MCF 10A (cell line): Measurements from ENCODE around the gene SLC47A2. TPM values are rescaled to one million over a fixed set of nuclear protein-coding genes. Genes with fewer than 3 reads are reported as not detected.

Experiments used
- BruUV-seq: library from RNA; stranded (reverse); fragments of 400-500 nt; replicated peaks from 2 replicates; lab custom pipeline; 2021; lab: Mats Ljungman, UMichigan
- CTCF ChIA-PET: fragments of 300-600 bp; sonication (Branson Sonifier 250); formaldehyde crosslinking; extraction: SDS; loops from one replicate; lab custom pipeline; 2021; ENCODE audit warnings: antibody characterized with exemption, inconsistent platforms; lab: Yijun Ruan, JAX
- POLR2A ChIA-PET: fragments of 300-600, 350-650 bp; sonication (Branson Sonifier 250); formaldehyde crosslinking; extraction: SDS; loops from one replicate; lab custom pipeline; 2020; ENCODE audit warnings: antibody characterized with exemption, inconsistent platforms; lab: Yijun Ruan, JAX
- DNase-seq: peaks from one replicate; pipeline ENCODE4 v3.0.0-alpha.2; 2018; ENCODE audit not compliant: unreplicated experiment
- H3K27ac Mint-ChIP-seq: one replicate; pipeline ENCODE4 v1.8.0; 2022; ENCODE audit warnings: mild to moderate bottlenecking, low read depth, mixed read lengths; ENCODE audit not compliant: unreplicated experiment
- H3K27me3 Mint-ChIP-seq: one replicate; pipeline ENCODE4 v1.8.0; 2022; ENCODE audit warnings: mixed read lengths; ENCODE audit not compliant: insufficient read depth, unreplicated experiment
- H3K36me3 Mint-ChIP-seq: one replicate; pipeline ENCODE4 v1.8.0; 2022; ENCODE audit warnings: mild to moderate bottlenecking, moderate library complexity, mixed read lengths; ENCODE audit not compliant: insufficient read depth, unreplicated experiment
- H3K4me1 Mint-ChIP-seq: one replicate; pipeline ENCODE4 v1.8.0; 2022; ENCODE audit warnings: mixed read lengths; ENCODE audit not compliant: insufficient read depth, unreplicated experiment
- H3K4me3 Mint-ChIP-seq: one replicate; pipeline ENCODE4 v1.8.0; 2022; ENCODE audit warnings: mild to moderate bottlenecking, moderate library complexity, mixed read lengths; ENCODE audit not compliant: unreplicated experiment
- H3K9me3 Mint-ChIP-seq: one replicate; pipeline ENCODE4 v1.8.0; 2022; ENCODE audit warnings: mixed read lengths; ENCODE audit not compliant: unreplicated experiment
- CTCF ChIP-seq: fragments of 200-600 bp; IDR thresholded peaks from one replicate; pipeline ENCODE4 v1.8.0; 2022; ENCODE audit warnings: antibody characterized with exemption, mild to moderate bottlenecking; ENCODE audit not compliant: unreplicated experiment
- intact Hi-C: fragments of 100-400 bp; cut with micrococcal nuclease; formaldehyde crosslinking; loops from 2 replicates; pipeline ENCODE4 v1.14.1; 2022
- total RNA-seq: library from RNA; stranded (reverse); gene quantifications from 2 replicates; pipeline ENCODE4 v1.2.3, GENCODE V29; 2022

Gene SLC47A2
- total RNA-seq, 1 experiment from 2014 or later: 0.54 TPM

- no peak for DNase-seq
- peak overlapping the region; percentile 82 for H3K27ac Mint-ChIP-seq
- H3K27me3 Mint-ChIP-seq: no peaks in the 10 kb centered on the region
- intact Hi-C loops: no loop called here
- H3K4me3 Mint-ChIP-seq: peak overlapping the region; percentile 61
- ChIA-PET CTCF (interaction anchor here (0.6 to 1.7 kb wide), 3 partner anchors 19 to 29 kb away, joined by 3 to 4 read pairs (median 3); no protein-coding TSS in a partner anchor), POLR2A (interaction anchor here (0.7 to 13.0 kb wide), 7 partner anchors 19 to 232 kb away, joined by 3 to 311 read pairs (median 12); partner anchors contain the start of genes ALDH3A2 and SLC47A2)
- H3K4me1 Mint-ChIP-seq: peaks cover 61% of the 10 kb centered on the region
- H3K36me3 Mint-ChIP-seq: peaks cover 7% of the 10 kb centered on the region
- no peak for TF ChIP-seq CTCF
- BruUV-seq: no TSS peak
- H3K9me3 Mint-ChIP-seq: no peaks in the 10 kb centered on the region
These were observed 30.9 kb upstream of the SLC47A2 start for GRCh38 chr17:19747159-19747719.

- Mint-ChIP-seq H3K27me3 (no peaks in the 10 kb centered on the region), H3K27ac (peak overlapping the region; percentile 39), H3K9me3 (no peaks in the 10 kb centered on the region), H3K4me1 (peaks cover 55% of the 10 kb centered on the region), H3K36me3 (peaks cover 7% of the 10 kb centered on the region), H3K4me3 (no peak overlapping the region)
- DNase-seq: no peak
- POLR2A ChIA-PET: interaction anchor here (0.7 to 13.0 kb wide), 6 partner anchors 19 to 232 kb away, joined by 3 to 311 read pairs (median 22); partner anchors contain the start of genes ALDH3A2 and SLC47A2
- BruUV-seq: no TSS peak
- no peak for TF ChIP-seq CTCF
- intact Hi-C loops: no loop called here
- CTCF ChIA-PET: interaction anchor here (2.1 kb wide), 1 partner anchor 18 kb away, joined by 5 read pairs; no protein-coding TSS in a partner anchor
These were observed 30.1 kb upstream of the SLC47A2 start for GRCh38 chr17:19746517-19746916.

- DNase-seq: peak; percentile 66
- Mint-ChIP-seq H3K4me3 (peak overlapping the region; percentile 29), H3K27me3 (no peaks in the 10 kb centered on the region), H3K4me1 (peaks cover 42% of the 10 kb centered on the region), H3K36me3 (peaks cover 7% of the 10 kb centered on the region), H3K9me3 (no peaks in the 10 kb centered on the region), H3K27ac (peak overlapping the region; percentile 39)
- BruUV-seq: no TSS peak
- ChIA-PET CTCF (interaction anchor here (0.6 to 2.7 kb wide), 11 partner anchors 9 to 232 kb away, joined by 3 to 11 read pairs (median 5); no protein-coding TSS in a partner anchor), POLR2A (interaction anchor here (0.8 to 13.0 kb wide), 8 partner anchors 9 to 96 kb away, joined by 3 to 311 read pairs (median 4); partner anchors contain the start of genes ALDH3A2 and SLC47A2)
- peak; percentile 74 for TF ChIP-seq CTCF
- intact Hi-C loops: no loop called here
These were observed 28.8 kb upstream of the SLC47A2 start for GRCh38 chr17:19744922-19745757.

GRCh38 chr17:19744492-19744891 lies 28.1 kb upstream of the SLC47A2 start:
- CTCF ChIA-PET: interaction anchor here (0.6 to 2.7 kb wide), 6 partner anchors 9 to 231 kb away, joined by 3 to 11 read pairs (median 6); no protein-coding TSS in a partner anchor
- POLR2A ChIA-PET: interaction anchor here (1.5 to 13.0 kb wide), 4 partner anchors 12 to 96 kb away, joined by 4 to 311 read pairs (median 144); partner anchors contain the start of genes ALDH3A2 and SLC47A2
- no peak for TF ChIP-seq CTCF
- Mint-ChIP-seq H3K36me3 (peaks cover 7% of the 10 kb centered on the region), H3K4me1 (peaks cover 37% of the 10 kb centered on the region), H3K27ac (no peak overlapping the region), H3K4me3 (no peak overlapping the region), H3K27me3 (no peaks in the 10 kb centered on the region), H3K9me3 (no peaks in the 10 kb centered on the region)
- no TSS peak for BruUV-seq
- DNase-seq: no peak
- intact Hi-C loops: no loop called here
